ENCODE measurements around the gene C1QL4. TPM values are rescaled to one million over a fixed set of nuclear protein-coding genes. Genes with fewer than 3 reads are reported as not detected.
A peak's percentile ranks its signal among the peaks of the same experiment; 100 is the strongest.

Gene C1QL4
- total and polyA plus RNA-seq, 9 of the 15 experiments (the other 6 are each of a cell fraction or from before 2014, with no cell fraction given) = 0.08 to 2.1 (median 0.31) TPM

GRCh38 chr12:49367381-49368239 lies 30.6 kb upstream of the C1QL4 start, which contains the start of gene SPATS2 (continued):
- 0 out of 2 replicates have a peak, but pooled peaks have one; percentile 11 for TF ChIP-seq SPI1 (IDR thresholded peaks at IDR 0.05; ENCODE audit: borderline replicate concordance, low read depth, low read length)
- TF ChIP-seq PML (IDR thresholded peaks at IDR 0.05; ENCODE audit: low read length) = no peak
- TF ChIP-seq MAZ (CRISPR knock-in tag; conservative IDR thresholded peaks at IDR 0.05 in 1 of 2, IDR thresholded peaks at IDR 0.05 in 1 of 2) = 0 out of 4 replicates have a peak, but pooled peaks of 1 of the 2 experiments have one; percentile 51
- TF ChIP-seq ETS1 (conservative IDR thresholded peaks at IDR 0.05; ENCODE audit: control insufficient read depth, low read depth, low read length) = no peak
- TF ChIP-seq ZNF24 (IDR thresholded peaks at IDR 0.05) = no peak
- TF ChIP-seq LARP7 (IDR thresholded peaks at IDR 0.05) = peak; percentile 89
- TF ChIP-seq KDM5B (IDR thresholded peaks at IDR 0.05; ENCODE audit: insufficient replicate concordance, low read depth, low read length) = peak; percentile 44
- no peak for TF ChIP-seq CLOCK (CRISPR knock-in tag; IDR thresholded peaks at IDR 0.05; ENCODE audit: borderline replicate concordance)
- no peak for TF ChIP-seq KLF1 (tag; IDR thresholded peaks at IDR 0.05)
- TF ChIP-seq PHF8 (IDR thresholded peaks at IDR 0.05; ENCODE audit: borderline replicate concordance, low read length) = peak; percentile 12; the same call in 1 of the 2 replicates
- 0 out of 2 replicates have a peak, but pooled peaks have one; percentile 57 for TF ChIP-seq CHD2 (IDR thresholded peaks at IDR 0.05; ENCODE audit: low read depth, low read length)
- no peak for TF ChIP-seq CTCFL (IDR thresholded peaks at IDR 0.05; ENCODE audit: borderline replicate concordance, insufficient read depth, low read depth, low read length, poor library complexity, severe bottlenecking)
- TF ChIP-seq FIP1L1 (IDR thresholded peaks at IDR 0.05; ENCODE audit: low read depth, low read length, poor library complexity, severe bottlenecking) = peak; percentile 15
- 0 out of 2 replicates have a peak, but pooled peaks have one; percentile 57 for TF ChIP-seq ELF4 (CRISPR knock-in tag; IDR thresholded peaks at IDR 0.05)
- TF ChIP-seq CREB1 (IDR thresholded peaks at IDR 0.05) = no peak
- TF ChIP-seq CREB1 (CRISPR knock-in tag; IDR thresholded peaks at IDR 0.05) = no peak
- no peak for TF ChIP-seq ZNF282 (CRISPR knock-in tag; IDR thresholded peaks at IDR 0.05)
- TF ChIP-seq ARID1B (IDR thresholded peaks at IDR 0.05) = 0 out of 2 replicates have a peak, but pooled peaks have one; percentile 4
- 0 out of 2 replicates have a peak, but pooled peaks have one; percentile 40 for TF ChIP-seq ZBTB1 (CRISPR knock-in tag; IDR thresholded peaks at IDR 0.05; ENCODE audit: borderline replicate concordance, low read depth)
- 0 out of 2 replicates have a peak, but pooled peaks have one; percentile 13 for TF ChIP-seq THRB (CRISPR knock-in tag; conservative IDR thresholded peaks at IDR 0.05)

Measured in K562 (cell line).